Stimulated activated CD4-positive, alpha-beta T cell treated with anti-CD3 and anti-CD28 coated beads, Interleukin-12 subunit alpha, Interleukin-12 subunit beta, amount 100 ng/mL, for 4 hours (primary cell): Measurements from ENCODE around the gene EIF4E1B.

Source experiments
- DNase-seq: peaks from one replicate; pipeline ENCODE4 v3.0.0-alpha.2; 2020

The EIF4E1B gene

DNA sequence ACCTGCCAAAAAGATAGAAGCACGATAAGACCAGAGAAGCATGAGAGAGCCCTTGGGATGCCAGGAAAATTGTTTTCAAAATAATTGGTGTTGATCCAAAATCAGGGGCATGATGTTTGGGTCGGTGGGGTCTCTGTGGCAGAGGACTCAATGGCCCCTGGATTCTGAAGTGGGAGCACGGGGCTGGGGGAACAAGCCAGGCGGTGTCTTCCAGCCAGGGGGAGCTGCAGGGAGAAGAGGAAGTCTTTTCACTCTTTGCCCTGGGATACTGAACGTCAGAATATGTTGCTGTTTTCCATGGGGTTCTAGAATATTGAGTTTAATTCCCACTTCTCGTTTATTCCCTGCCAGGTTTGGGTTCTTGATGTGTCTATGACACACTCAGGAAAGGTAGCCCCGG is 37.2 kb downstream of the EIF4E1B start:
- no peak for DNase-seq

GRCh38 chr5:176670449-176670848 is 40.0 kb downstream of the EIF4E1B start:
- no peak for DNase-seq

- DNase-seq = no peak
Observed at GRCh38 chr5:176671399-176671798, 40.9 kb downstream of the EIF4E1B start.

DNA sequence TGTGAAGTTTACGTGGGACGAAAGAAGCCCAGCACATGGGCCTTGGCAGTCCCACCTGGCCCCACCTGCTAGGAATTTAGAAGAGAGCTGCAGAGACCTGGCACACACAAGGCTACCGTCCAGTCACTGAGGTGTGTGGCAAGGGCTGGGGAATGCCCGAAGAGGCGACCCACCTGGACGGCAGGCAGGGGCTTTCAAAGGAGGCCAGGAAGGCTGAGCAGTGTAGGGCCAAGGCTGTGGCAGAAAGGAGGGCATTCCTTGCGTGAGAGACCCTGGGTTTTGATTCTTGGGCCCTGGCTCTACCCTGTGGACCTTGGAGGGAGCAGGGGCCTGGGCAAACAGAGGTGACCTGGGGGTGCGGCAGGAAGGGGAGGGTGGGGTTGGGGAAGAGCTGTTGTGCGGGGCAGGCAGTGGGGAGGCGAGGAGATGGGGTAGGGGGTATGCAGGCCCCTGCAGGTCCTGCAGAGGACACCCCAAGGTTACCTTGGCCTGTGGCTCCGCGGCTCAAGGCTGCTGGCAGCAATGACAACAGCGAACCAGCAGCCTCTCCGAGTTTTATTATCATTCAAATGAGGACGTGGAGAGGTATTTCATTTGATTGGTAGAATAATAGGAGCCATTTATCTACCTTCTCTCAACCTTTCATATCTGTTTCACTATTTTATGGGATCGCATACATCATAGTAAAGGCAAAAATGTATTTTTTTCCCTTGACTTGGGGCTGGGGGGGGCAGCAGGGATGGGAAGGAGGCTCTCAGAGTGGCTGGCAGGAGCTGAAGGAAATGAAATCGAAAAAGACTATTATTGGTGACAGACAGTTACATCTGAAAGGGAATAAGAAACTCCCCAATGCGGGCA is 41.6 kb downstream of the EIF4E1B start:
- no peak for DNase-seq

GRCh38 chr5:176673651-176674583 is 43.4 kb downstream of the EIF4E1B start:
- DNase-seq = no peak

- DNase-seq = no peak
Observed at GRCh38 chr5:176674799-176675198, 44.3 kb downstream of the EIF4E1B start.

DNA sequence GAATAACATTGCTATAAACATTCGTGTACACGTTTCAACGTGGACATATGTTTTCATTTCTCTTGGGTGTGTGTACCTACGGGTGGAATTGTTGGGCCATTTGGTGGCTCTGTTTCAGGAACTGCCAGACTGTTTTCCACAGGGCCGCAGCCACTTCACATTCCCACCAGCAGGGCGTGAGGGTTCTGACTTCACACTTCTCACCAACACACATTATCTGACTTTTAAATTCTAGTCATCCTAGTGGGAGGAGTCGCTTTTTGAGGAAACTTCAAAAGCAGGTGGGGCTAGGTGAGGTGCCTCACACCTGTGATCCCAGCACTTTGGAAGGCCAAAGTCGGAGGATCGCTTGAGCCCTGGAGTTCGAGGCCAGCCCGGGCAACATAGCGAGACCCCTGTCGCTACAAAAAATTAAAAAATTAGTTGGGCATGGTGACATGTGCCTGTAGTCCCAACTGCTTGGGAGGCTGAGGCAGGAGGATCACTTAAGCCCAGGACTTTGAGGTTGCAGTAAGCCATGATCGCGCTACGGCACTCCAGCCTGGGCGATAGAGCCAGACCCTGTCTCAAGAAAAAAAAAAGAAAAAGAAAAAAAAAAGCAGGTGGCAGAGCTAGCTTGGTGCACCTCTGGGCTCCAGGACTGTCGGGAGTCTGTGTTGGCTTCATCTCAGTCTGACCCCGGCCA is 45.3 kb downstream of the EIF4E1B start:
- DNase-seq = no peak

- DNase-seq = no peak
Observed at GRCh38 chr5:176676361-176676824, 45.9 kb downstream of the EIF4E1B start.

- no peak for DNase-seq
Observed at GRCh38 chr5:176677209-176677939, 46.9 kb downstream of the EIF4E1B start.

GRCh38 chr5:176678584-176678983 is 48.1 kb downstream of the EIF4E1B start:
- DNase-seq = no peak

- DNase-seq = no peak
Observed at GRCh38 chr5:176679365-176680225, 49.1 kb downstream of the EIF4E1B start.

DNA sequence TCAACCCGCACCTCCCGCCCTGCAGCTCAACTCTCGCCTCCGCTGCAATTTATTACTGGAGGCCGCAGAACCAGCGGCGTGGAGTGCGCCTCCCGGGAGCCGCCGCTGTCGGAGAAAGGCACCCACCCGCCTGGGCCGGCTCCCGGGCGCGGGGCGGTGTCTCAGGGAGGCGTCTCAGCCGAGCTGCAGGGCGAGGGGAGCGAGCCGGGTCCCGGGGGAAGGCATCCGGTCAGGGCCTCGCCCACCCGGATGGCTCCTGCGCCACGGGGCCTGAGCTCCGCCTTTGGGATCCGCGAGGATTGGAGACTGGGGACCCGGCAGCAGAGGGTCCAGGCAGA is 49.7 kb downstream of the EIF4E1B start:
- DNase-seq = no peak

- no peak for DNase-seq
Observed at GRCh38 chr5:176682016-176682531, 51.6 kb downstream of the EIF4E1B start.

- DNase-seq = no peak
Observed at GRCh38 chr5:176685010-176685409, 54.5 kb downstream of the EIF4E1B start.

DNA sequence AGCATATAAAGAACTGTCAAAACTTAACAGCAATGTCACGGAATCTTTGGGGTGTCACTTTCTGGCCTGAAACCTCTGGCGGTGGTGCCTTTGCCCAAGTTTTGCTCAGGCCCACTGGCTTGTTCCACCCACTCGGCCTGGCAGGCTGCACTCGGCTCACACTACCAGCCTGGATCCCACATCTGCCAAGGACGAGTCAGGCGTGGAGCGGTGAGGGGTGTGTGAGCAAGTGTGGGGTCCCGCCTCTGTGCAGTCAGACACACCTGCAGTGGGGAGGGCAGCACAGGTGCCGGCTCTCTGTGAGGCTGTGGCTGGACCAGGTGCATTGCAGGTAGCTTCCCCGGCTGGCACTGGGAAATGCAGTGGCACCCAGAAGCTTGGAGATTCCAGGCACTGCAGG is 56.8 kb downstream of the EIF4E1B start:
- DNase-seq = no peak

GRCh38 chr5:176687881-176688280 is 57.4 kb downstream of the EIF4E1B start:
- DNase-seq = no peak

DNA sequence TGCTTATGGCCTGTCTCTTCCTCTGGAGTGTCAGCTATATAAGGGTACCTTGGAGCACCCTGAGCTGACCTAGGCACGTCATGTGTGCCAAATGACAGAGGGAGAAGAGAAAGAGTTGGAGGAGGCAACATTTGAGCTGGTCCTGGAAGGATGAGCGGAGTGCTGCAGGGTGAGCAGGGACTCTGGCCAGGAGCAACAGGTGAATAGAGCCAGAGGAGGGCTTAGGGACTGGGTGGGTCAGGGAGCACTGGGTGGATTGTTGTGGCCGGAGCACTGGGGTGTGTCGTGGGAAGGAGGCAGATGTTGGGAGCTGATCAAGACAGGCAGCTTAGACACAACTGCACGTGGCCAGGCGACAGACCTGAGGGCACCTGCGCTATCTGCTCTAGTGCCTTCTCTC is 60.4 kb downstream of the EIF4E1B start:
- DNase-seq = no peak

- DNase-seq = no peak
Observed at GRCh38 chr5:176691524-176691923, 61.0 kb downstream of the EIF4E1B start.

GRCh38 chr5:176692326-176692725 is 61.9 kb downstream of the EIF4E1B start:
- no peak for DNase-seq

DNA sequence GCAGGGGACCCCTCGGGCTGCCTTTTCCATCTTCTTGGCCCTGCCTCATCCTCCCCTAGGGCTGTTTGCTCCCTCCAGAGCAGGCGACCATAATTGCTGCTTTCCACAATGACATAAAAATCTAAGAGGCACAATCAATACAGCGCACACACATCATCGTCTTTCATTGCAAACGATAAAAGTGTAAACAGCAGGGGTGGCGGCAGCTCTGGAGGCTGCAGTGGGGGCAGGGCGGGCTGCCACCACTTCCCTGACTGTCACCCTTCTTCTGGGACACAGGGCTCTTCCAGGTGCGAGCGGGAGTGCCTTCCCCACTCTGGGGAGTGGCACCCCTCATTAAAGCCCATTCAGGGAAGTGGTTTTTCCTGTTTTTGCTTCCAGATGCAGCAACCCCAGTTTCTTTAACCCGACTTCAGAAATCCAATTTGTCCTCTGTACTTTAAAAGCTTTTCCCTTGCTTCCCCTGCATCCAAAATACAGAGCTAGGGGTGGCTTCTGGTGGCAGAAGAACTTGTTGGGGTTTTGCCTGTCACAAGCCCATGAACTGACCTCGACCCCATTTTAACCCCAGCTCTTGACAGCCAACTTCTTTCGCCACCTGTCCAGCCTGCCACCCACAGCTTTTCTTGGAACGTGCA is 62.5 kb downstream of the EIF4E1B start:
- DNase-seq = no peak

- DNase-seq = no peak
Observed at GRCh38 chr5:176693477-176693851, 63.0 kb downstream of the EIF4E1B start.
